Measurements from ENCODE around the gene PIGC. TPM values are rescaled to one million over a fixed set of nuclear protein-coding genes. Genes with fewer than 3 reads are reported as not detected.

PIGC gene
- total RNA-seq, 1 donor from 2014 or later: 28.0 TPM

- no peak for DNase-seq (ENCODE audit: low read depth)
- Histone ChIP-seq H3K4me3 (ENCODE audit: low read depth, low read length) (no peak overlapping the region), H3K27me3 (ENCODE audit: control insufficient read depth, insufficient read depth, low read length) (no peaks in the 10 kb centered on the region), H3K36me3 (ENCODE audit: control insufficient read depth, insufficient read depth, low read length) (no peaks in the 10 kb centered on the region)
- no peak for TF ChIP-seq CTCF (IDR thresholded peaks at IDR 0.05; ENCODE audit: insufficient read depth, low read length, poor library complexity, severe bottlenecking)
Measured at GRCh38 chr1:172408958-172409357, 34.9 kb downstream of the PIGC start.

- TF ChIP-seq CTCF (IDR thresholded peaks at IDR 0.05; ENCODE audit: insufficient read depth, low read length, poor library complexity, severe bottlenecking): no peak
- H3K27me3 ChIP-seq (ENCODE audit: control insufficient read depth, insufficient read depth, low read length): no peaks in the 10 kb centered on the region
- no peak overlapping the region for H3K4me3 ChIP-seq (ENCODE audit: low read depth, low read length)
- no peak for DNase-seq (ENCODE audit: low read depth)
- H3K36me3 ChIP-seq (ENCODE audit: control insufficient read depth, insufficient read depth, low read length): no peaks in the 10 kb centered on the region
Measured at GRCh38 chr1:172406968-172407367, 36.9 kb downstream of the PIGC start.

GRCh38 chr1:172405912-172406311, 38.0 kb downstream of the PIGC start:
- TF ChIP-seq CTCF (IDR thresholded peaks at IDR 0.05; ENCODE audit: insufficient read depth, low read length, poor library complexity, severe bottlenecking): no peak
- DNase-seq (ENCODE audit: low read depth): no peak
- Histone ChIP-seq H3K36me3 (ENCODE audit: control insufficient read depth, insufficient read depth, low read length) (no peaks in the 10 kb centered on the region), H3K27me3 (ENCODE audit: control insufficient read depth, insufficient read depth, low read length) (no peaks in the 10 kb centered on the region), H3K4me3 (ENCODE audit: low read depth, low read length) (no peak overlapping the region)

- no peak for DNase-seq (ENCODE audit: low read depth)
- H3K4me3 ChIP-seq (ENCODE audit: low read depth, low read length): no peak overlapping the region
- H3K27me3 ChIP-seq (ENCODE audit: control insufficient read depth, insufficient read depth, low read length): no peaks in the 10 kb centered on the region
- no peaks in the 10 kb centered on the region for H3K36me3 ChIP-seq (ENCODE audit: control insufficient read depth, insufficient read depth, low read length)
- no peak for TF ChIP-seq CTCF (IDR thresholded peaks at IDR 0.05; ENCODE audit: insufficient read depth, low read length, poor library complexity, severe bottlenecking)
Measured at GRCh38 chr1:172404121-172404520, 39.7 kb downstream of the PIGC start.

GRCh38 chr1:172402878-172403569, 40.8 kb downstream of the PIGC start:
- DNase-seq (ENCODE audit: low read depth): no peak
- Histone ChIP-seq H3K36me3 (ENCODE audit: control insufficient read depth, insufficient read depth, low read length) (no peaks in the 10 kb centered on the region), H3K4me3 (ENCODE audit: low read depth, low read length) (no peak overlapping the region), H3K27me3 (ENCODE audit: control insufficient read depth, insufficient read depth, low read length) (no peaks in the 10 kb centered on the region)
- no peak for TF ChIP-seq CTCF (IDR thresholded peaks at IDR 0.05; ENCODE audit: insufficient read depth, low read length, poor library complexity, severe bottlenecking)

GRCh38 chr1:172401892-172402291, 42.0 kb downstream of the PIGC start:
- no peak for TF ChIP-seq CTCF (IDR thresholded peaks at IDR 0.05; ENCODE audit: insufficient read depth, low read length, poor library complexity, severe bottlenecking)
- no peak for DNase-seq (ENCODE audit: low read depth)
- Histone ChIP-seq H3K36me3 (ENCODE audit: control insufficient read depth, insufficient read depth, low read length) (no peaks in the 10 kb centered on the region), H3K4me3 (ENCODE audit: low read depth, low read length) (no peak overlapping the region), H3K27me3 (ENCODE audit: control insufficient read depth, insufficient read depth, low read length) (no peaks in the 10 kb centered on the region)
